ENCODE results near the gene PPAN. TPM values are rescaled to one million over a fixed set of nuclear protein-coding genes. Genes with fewer than 3 reads are reported as not detected.

Gene PPAN
- total and polyA plus RNA-seq, 3 donors from 2014 or later, result 39.3 to 68.1 (median 66.2) TPM

DNA sequence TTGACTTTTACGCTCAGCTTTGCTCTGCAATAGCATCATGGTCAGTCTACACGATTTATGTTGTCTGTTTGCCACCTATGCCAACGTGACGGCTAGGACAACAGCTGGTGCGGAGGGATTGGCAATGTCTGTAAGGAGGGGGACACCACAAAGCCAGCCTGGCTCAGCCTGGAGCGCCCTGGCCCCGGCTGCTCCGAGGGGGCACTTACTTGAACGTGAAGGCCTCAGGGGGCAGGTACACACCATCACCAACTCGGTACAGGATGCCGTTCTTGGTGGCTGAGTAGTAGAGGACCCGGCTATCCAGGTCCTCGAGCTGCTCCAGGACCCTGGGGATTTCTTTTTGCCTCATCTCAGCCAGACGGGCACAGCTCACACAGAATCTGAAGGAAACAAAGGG, 40.0 kb downstream of the PPAN start:
- H3K36me3 ChIP-seq (ENCODE audit: low read depth, missing control alignments), result no peaks in the 10 kb centered on the region
- WGBS, 2 donors, result 93 to 95% methylated on average over 9 to 14 of the region's 14 CpGs
- intact Hi-C loops (cut with DNase I; ENCODE audit: low total_unique reads), result no loop called here

DNA sequence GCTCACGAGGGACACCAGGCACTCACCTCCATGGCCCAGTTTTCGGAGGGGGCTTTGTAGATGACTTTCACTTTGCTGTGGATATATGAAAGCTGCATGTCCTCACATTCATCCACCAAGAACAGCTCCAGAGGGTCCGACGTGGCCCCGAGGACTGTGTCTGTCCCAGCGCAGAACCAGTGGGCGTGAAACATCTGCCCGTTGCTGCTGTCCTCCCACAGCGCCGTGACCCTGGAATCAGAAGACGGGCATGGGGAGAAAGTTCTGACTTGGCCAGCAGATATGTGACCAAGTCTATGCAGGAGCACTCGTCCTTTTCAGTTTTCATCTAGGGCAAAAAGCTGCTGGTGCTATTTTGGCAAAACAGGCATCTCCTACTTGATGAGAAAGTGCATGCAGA, 43.3 kb downstream of the PPAN start:
- 92 to 93% methylated on average over 12 of the region's 12 CpGs for WGBS, 2 donors

More for the DNA sequence above, 40.0 kb downstream of the PPAN start:
- TF ChIP-seq, protein P1, sequence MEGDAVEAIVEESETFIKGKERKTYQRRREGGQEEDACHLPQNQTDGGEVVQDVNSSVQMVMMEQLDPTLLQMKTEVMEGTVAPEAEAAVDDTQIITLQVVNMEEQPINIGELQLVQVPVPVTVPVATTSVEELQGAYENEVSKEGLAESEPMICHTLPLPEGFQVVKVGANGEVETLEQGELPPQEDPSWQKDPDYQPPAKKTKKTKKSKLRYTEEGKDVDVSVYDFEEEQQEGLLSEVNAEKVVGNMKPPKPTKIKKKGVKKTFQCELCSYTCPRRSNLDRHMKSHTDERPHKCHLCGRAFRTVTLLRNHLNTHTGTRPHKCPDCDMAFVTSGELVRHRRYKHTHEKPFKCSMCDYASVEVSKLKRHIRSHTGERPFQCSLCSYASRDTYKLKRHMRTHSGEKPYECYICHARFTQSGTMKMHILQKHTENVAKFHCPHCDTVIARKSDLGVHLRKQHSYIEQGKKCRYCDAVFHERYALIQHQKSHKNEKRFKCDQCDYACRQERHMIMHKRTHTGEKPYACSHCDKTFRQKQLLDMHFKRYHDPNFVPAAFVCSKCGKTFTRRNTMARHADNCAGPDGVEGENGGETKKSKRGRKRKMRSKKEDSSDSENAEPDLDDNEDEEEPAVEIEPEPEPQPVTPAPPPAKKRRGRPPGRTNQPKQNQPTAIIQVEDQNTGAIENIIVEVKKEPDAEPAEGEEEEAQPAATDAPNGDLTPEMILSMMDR (IDR thresholded peaks at IDR 0.05), result no peak
- no peak for TF ChIP-seq POLR2A (IDR thresholded peaks at IDR 0.05)
- Histone ChIP-seq H3K27ac (no peak overlapping the region), H3K4me1 (no peaks in the 10 kb centered on the region), H3K4me3 (no peak overlapping the region), H3K9me3 (no peaks in the 10 kb centered on the region), H3K27me3 (no peaks in the 10 kb centered on the region)
- no peak for DNase-seq

DNA sequence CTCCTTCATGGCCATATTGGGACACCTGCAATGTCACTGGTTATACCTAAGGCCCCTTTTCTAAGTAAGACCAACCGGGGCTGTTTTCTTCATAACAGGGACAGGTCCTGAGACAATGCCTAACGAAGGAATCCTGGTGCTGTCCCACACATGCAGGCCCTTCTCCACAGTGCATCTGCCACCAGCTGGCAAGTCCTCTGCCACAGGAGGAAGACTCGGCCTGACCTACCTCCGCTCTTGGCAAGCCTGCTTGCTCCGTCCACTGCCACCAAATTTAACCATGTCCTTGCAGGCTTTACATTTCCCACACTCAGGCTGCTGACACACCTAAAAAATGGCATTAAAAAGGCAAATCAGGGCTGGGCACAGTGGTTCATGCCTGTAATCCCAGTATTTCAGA, 45.4 kb downstream of the PPAN start:
- H3K36me3 ChIP-seq (ENCODE audit: low read depth, missing control alignments), result no peaks in the 10 kb centered on the region
- intact Hi-C loops (cut with DNase I; ENCODE audit: low total_unique reads), result no loop called here
- H3K9me3 ChIP-seq, result no peaks in the 10 kb centered on the region
- H3K4me3 ChIP-seq, result no peak overlapping the region
- H3K27me3 ChIP-seq, result no peaks in the 10 kb centered on the region
- WGBS, 2 donors, result 82 to 88% methylated on average over 5 of the region's 5 CpGs
- no peak overlapping the region for H3K27ac ChIP-seq
- DNase-seq, result no peak
- H3K4me1 ChIP-seq, result no peaks in the 10 kb centered on the region
- no peak for TF ChIP-seq POLR2A (IDR thresholded peaks at IDR 0.05)
- TF ChIP-seq, protein P1 (IDR thresholded peaks at IDR 0.05), result no peak

More for the DNA sequence above, 43.3 kb downstream of the PPAN start:
- Histone ChIP-seq H3K9me3 (no peaks in the 10 kb centered on the region), H3K27ac (no peak overlapping the region), H3K4me1 (no peaks in the 10 kb centered on the region), H3K4me3 (no peak overlapping the region), H3K36me3 (ENCODE audit: low read depth, missing control alignments) (no peaks in the 10 kb centered on the region), H3K27me3 (no peaks in the 10 kb centered on the region)
- intact Hi-C loops (cut with DNase I; ENCODE audit: low total_unique reads), result no loop called here
- TF ChIP-seq, protein P1 (IDR thresholded peaks at IDR 0.05), result no peak
- no peak for TF ChIP-seq POLR2A (IDR thresholded peaks at IDR 0.05)
- DNase-seq, result no peak

DNA sequence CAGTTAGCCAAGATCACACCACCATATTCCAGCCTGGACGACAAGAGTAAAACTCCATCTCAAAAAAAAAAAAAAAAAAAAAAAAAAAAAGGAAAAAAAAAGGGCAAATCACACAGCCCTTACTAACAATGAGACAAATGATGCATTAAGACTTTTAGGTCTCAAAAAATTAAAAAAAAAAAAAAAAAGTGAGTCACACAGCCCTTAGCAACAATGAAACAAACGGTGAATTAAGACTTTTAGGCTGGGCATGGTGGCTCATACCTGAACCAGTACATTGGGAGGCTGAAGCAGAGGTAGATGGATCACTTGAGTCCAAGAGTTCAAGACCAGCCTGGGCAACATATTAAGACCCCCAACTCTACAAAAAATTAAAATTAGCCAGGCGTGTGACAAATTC, 45.9 kb downstream of the PPAN start:
- WGBS, 2 donors, result 87 to 96% methylated on average over 3 of the region's 3 CpGs
- intact Hi-C loops (cut with DNase I; ENCODE audit: low total_unique reads), result no loop called here
- H3K27ac ChIP-seq, result no peak overlapping the region

DNA sequence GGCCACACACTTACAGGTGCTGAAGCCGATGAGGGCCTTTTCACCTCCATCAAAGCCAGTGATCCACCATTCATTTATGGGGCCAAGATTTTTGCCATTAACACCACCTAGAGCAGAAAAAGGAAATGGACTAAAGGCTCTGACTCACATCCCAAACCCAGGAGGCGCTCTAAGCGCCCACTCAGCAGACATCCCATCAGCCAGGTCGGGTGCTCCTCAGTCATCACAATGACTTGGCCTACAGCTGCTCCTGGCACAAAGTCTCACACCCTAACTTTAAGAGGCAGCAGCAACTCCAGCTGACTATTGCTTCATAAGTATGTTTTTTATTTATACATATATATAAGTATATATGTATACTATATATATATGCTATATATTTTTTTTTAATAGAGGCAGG, 49.7 kb downstream of the PPAN start:
- no peak overlapping the region for H3K4me3 ChIP-seq
- no peaks in the 10 kb centered on the region for H3K27me3 ChIP-seq
- no peaks in the 10 kb centered on the region for H3K36me3 ChIP-seq (ENCODE audit: low read depth, missing control alignments)
- no peak for DNase-seq
- no peaks in the 10 kb centered on the region for H3K4me1 ChIP-seq
- TF ChIP-seq, protein P1 (IDR thresholded peaks at IDR 0.05), result no peak
- no peak for TF ChIP-seq POLR2A (IDR thresholded peaks at IDR 0.05)
- no peaks in the 10 kb centered on the region for H3K9me3 ChIP-seq
- no peak overlapping the region for H3K27ac ChIP-seq
- 90 to 98% methylated on average over 4 of the region's 4 CpGs for WGBS, 2 donors
- intact Hi-C loops (cut with DNase I; ENCODE audit: low total_unique reads), result no loop called here

More for the DNA sequence above, 45.9 kb downstream of the PPAN start:
- DNase-seq, result no peak
- TF ChIP-seq, protein P1 (IDR thresholded peaks at IDR 0.05), result no peak
- TF ChIP-seq POLR2A (IDR thresholded peaks at IDR 0.05), result no peak
- no peaks in the 10 kb centered on the region for H3K36me3 ChIP-seq (ENCODE audit: low read depth, missing control alignments)
- no peaks in the 10 kb centered on the region for H3K4me1 ChIP-seq
- H3K27me3 ChIP-seq, result no peaks in the 10 kb centered on the region
- H3K9me3 ChIP-seq, result no peaks in the 10 kb centered on the region
- H3K4me3 ChIP-seq, result no peak overlapping the region

All from testis (tissue), 3 donors.